T-helper 2 cell treated with Interferon-gamma antibody and Interleukin-4, amounts not matched to agents 5 μg/mL and 100 μg/mL, for 36 hours (primary cell): ENCODE measurements around the gene SLC39A6.
"Not testable (repeated sequence)": the region's sequence is repeated elsewhere in the genome, so short reads cannot be mapped to it uniquely, and the experiment has no call there.

Source experiments
- DNase-seq: peaks from one replicate; pipeline ENCODE4 v3.0.0; 2021; ENCODE audit warnings: low spot score
- H3K27ac Mint-ChIP-seq: one replicate; pipeline ENCODE4 v1.8.0; 2021; ENCODE audit warnings: mild to moderate bottlenecking, mixed read lengths
- H3K27me3 Mint-ChIP-seq: one replicate; pipeline ENCODE4 v1.8.0; 2021; ENCODE audit warnings: low read depth, mixed read lengths
- H3K36me3 Mint-ChIP-seq: one replicate; pipeline ENCODE4 v1.8.0; 2021; ENCODE audit warnings: low read depth, mixed read lengths
- H3K4me1 Mint-ChIP-seq: one replicate; pipeline ENCODE4 v1.8.0; 2021; ENCODE audit warnings: low read depth, mixed read lengths
- H3K4me3 Mint-ChIP-seq: one replicate; pipeline ENCODE4 v1.8.0; 2022; ENCODE audit warnings: mild to moderate bottlenecking, moderate library complexity, mixed read lengths
- H3K9me3 Mint-ChIP-seq: one replicate; pipeline ENCODE4 v1.8.0; 2021; ENCODE audit warnings: mixed read lengths

Gene SLC39A6

DNA sequence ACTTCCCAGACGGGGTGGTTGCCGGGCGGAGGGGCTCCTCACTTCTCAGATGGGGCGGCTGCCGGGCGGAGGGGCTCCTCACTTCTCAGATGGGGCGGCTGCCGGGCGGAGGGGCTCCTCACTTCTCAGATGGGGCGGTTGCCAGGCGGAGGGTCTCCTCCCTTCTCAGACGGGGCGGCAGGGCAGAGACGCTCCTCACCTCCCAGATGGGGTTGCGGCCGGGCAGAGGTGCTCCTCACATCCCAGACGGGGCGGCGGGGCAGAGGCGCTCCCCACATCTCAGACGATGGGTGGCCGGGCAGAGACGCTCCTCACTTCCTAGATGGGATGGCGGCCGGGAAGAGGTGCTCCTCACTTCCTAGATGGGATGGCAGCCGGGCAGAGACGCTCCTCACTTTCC, 51.4 kb downstream of the SLC39A6 start:
- H3K9me3 Mint-ChIP-seq, result peaks cover 18% of the 10 kb centered on the region

DNA sequence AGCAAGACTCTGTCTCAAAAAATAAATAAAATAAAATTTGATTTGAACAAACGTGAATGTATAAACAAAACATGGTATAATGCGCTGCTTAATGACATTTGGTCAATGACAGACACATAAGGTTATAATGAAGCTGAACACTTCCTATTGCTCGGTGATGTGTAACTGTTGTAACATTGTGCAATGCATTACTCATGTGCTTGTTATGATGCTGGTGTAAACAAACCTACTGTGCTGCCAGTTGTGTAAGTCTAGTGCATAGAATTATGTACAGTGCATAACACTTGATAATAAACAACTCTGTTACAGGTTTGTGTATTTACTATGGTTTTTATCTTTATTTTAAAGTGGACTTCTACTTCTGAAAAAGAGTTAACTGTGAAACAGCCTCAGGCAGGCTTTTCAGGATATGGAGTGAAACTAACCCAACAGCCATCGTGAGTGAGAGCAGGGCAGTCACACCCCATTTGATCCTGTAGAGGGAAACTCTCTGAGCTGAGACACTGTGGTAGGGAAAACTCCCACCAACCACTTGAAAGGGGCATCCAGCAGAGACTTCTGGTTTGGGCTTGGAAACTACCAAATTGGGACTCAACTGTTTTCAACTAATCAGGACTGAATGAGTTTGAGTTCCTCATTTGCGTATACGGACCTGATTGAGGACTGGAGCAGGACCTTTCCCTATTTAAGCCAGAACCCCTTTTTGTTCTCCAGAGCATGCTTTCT, 53.1 kb downstream of the SLC39A6 start:
- no peak overlapping the region for H3K27ac Mint-ChIP-seq
- peaks cover 9% of the 10 kb centered on the region for H3K27me3 Mint-ChIP-seq
- H3K36me3 Mint-ChIP-seq, result no peaks in the 10 kb centered on the region
- H3K4me1 Mint-ChIP-seq, result no peaks in the 10 kb centered on the region
- DNase-seq, result no peak
- no peak overlapping the region for H3K4me3 Mint-ChIP-seq
- peaks cover 11% of the 10 kb centered on the region for H3K9me3 Mint-ChIP-seq

More for the DNA sequence above, 51.4 kb downstream of the SLC39A6 start:
- not testable (repeated sequence) for H3K4me1 Mint-ChIP-seq, H3K36me3 Mint-ChIP-seq, H3K27ac Mint-ChIP-seq, DNase-seq, H3K4me3 Mint-ChIP-seq
- peaks cover 13% of the 10 kb centered on the region for H3K27me3 Mint-ChIP-seq

DNA sequence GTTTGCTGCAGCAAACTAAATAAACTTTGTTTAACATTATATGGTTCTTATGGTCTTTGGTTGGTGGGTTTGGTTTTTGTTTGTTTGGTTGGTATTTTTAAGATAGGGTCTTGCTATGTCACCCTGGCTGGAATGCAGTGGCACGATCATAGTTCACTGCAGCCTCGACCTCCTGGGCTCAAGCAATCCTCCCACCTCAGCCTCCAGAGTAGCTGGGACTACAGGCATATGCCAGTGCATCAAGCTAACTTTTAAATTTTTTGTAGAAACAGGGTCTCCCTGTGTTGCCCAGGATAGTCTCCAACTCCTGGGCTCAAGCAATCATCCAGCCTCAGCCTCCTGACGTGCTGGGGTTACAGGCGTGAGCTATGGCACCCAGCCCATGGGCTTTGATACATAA, 54.7 kb downstream of the SLC39A6 start:
- H3K36me3 Mint-ChIP-seq, result no peaks in the 10 kb centered on the region
- peaks cover 11% of the 10 kb centered on the region for H3K27me3 Mint-ChIP-seq
- H3K4me3 Mint-ChIP-seq, result no peak overlapping the region
- DNase-seq, result no peak
- H3K9me3 Mint-ChIP-seq, result peaks cover 6% of the 10 kb centered on the region
- no peaks in the 10 kb centered on the region for H3K4me1 Mint-ChIP-seq
- H3K27ac Mint-ChIP-seq, result no peak overlapping the region

DNA sequence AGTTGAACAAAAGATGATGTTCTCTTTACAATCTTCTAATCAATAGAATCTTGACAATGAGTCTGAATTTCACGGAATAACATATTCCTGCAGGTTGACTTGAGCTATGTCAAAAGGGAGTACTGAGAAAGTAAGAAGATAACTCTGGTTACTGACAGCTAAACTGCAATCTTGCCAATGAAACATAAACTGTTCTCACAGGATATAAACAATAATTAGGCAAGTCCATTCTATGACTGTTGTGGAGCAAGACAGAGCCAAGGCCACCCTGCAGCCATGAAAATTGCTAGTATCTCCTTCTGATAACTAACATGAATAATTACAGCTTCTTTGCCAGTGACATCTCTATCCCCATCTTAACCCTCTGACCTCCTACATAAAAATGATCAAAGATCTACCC, 55.5 kb downstream of the SLC39A6 start:
- peaks cover 11% of the 10 kb centered on the region for H3K27me3 Mint-ChIP-seq
- DNase-seq, result no peak
- H3K4me3 Mint-ChIP-seq, result no peak overlapping the region
- peaks cover 1% of the 10 kb centered on the region for H3K9me3 Mint-ChIP-seq
- no peak overlapping the region for H3K27ac Mint-ChIP-seq
- H3K36me3 Mint-ChIP-seq, result no peaks in the 10 kb centered on the region
- no peaks in the 10 kb centered on the region for H3K4me1 Mint-ChIP-seq

DNA sequence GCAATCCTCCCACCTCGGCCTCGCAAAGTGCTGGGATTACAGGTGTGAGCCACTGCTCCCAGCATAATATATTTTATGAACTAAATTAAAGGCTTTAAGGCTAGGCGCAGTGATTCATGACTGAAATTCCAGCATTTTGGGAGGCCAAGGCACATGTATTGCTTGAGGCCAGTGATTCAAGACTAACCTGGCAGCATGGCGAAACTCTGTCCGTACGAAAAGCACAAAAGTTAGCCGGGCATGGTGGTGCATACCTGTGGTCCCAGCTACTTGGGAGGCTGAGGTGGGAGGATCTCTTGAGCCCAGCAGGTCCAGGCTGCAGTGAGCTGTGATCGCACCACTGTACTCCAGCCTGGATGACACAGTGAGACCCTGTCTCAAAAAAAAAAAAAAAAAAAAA, 56.7 kb downstream of the SLC39A6 start:
- H3K27ac Mint-ChIP-seq, H3K4me3 Mint-ChIP-seq, DNase-seq, H3K36me3 Mint-ChIP-seq, H3K4me1 Mint-ChIP-seq, H3K9me3 Mint-ChIP-seq: not testable (repeated sequence)
- H3K27me3 Mint-ChIP-seq, result peaks cover 11% of the 10 kb centered on the region

DNA sequence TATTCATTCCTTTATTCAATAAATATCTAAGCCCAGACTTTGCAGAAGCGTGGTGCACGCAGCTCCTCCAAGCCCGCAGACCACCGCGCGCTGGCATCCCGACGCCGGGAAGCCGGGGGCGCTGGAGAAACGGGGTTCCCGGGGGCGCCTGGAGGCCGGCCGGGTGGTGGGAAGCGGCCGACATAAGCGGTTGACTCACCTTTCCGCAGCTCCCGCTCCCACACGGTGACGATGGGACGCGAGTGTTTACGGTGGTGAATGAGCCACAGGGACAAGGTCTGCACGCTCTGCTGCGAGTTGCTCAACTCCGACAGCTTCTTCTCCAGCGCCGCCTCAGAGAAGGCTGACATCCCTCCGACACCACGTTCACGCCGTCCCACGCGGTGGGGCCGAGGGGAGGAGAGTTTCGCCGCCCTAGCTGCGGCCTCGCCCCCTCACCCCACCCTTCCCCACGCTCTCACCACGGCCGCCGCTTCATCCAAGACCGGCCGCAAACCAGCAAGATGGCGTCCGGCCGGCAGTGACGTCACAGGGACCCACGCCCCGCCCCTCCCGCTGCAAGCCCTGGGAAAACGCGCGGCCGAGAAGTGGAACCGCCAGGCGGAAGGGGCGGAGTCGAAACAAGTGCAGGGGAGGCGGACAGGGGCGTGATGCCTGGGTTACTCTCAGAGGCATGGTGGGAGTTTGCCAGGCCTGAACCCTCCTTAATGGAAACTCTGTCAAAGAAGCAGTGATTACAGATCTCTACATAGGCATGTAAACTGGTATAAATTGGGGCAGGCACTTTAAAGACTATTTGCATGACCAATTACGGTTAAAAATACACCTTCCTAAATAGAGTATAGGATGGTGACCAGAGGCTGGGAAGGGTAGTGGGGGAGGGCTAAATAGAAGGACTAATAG, 61.8 kb downstream of the SLC39A6 start, which contains the start of gene RPRD1A:
Gene RPRD1A, minus strand, starts transcription at position 505 of the 903 bp plus-strand sequence. Its CDS starts 155 bp downstream, at position 350.
- H3K27ac Mint-ChIP-seq, result peak within 1 kb of the TSS; percentile 93
- H3K4me1 Mint-ChIP-seq, result peaks cover 20% of the 10 kb centered on the region
- H3K9me3 Mint-ChIP-seq, result no peaks in the 10 kb centered on the region
- H3K27me3 Mint-ChIP-seq, result peaks cover 2% of the 10 kb centered on the region
- H3K4me3 Mint-ChIP-seq, result peak within 1 kb of the TSS; percentile 97
- H3K36me3 Mint-ChIP-seq, result peaks cover 12% of the 10 kb centered on the region
- peak; percentile 95 for DNase-seq

DNA sequence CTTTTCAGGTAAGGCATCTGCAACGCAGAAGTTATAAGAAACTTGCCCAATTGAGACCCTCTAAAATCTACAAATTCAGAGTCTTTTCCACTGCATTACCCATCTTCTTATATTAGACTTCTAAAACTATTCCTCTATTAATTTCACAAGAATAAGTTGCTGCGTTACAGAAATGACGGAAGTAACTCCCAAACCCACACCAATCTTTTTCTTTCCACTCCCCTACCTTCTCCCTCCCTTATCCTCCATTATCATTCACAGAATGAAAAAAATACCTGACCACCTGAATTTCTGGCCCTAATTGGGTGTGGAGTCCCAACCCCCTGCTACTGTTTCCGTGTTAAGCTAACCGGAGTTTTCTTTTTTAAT, 62.5 kb downstream of the SLC39A6 start:
- Mint-ChIP-seq H3K27ac (peak overlapping the region; percentile 93), H3K9me3 (no peaks in the 10 kb centered on the region), H3K27me3 (peaks cover 2% of the 10 kb centered on the region), H3K4me3 (peak overlapping the region; percentile 97), H3K4me1 (peaks cover 20% of the 10 kb centered on the region), H3K36me3 (peaks cover 12% of the 10 kb centered on the region)
- DNase-seq, result no peak

DNA sequence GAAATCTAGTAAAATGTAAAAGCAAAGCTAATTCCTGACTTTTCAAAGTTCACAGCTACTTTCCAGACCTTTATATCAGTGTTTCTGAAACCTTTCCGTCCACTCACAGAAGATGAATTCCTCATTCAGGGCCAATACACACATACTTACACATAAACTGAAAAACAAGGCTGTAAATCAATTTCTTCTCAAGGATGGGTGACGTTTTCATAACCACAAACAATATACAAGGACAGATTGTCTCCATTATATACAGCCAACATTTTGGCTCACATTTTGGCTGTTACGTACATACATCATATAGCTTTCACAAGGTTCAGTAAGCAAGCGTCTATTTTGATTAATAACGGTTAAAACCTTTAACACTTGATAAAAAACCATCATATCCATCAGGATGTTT, 63.1 kb downstream of the SLC39A6 start:
- H3K36me3 Mint-ChIP-seq, result peaks cover 12% of the 10 kb centered on the region
- H3K9me3 Mint-ChIP-seq, result no peaks in the 10 kb centered on the region
- peak overlapping the region; percentile 93 for H3K27ac Mint-ChIP-seq
- peaks cover 2% of the 10 kb centered on the region for H3K27me3 Mint-ChIP-seq
- peak overlapping the region; percentile 97 for H3K4me3 Mint-ChIP-seq
- DNase-seq, result no peak
- peaks cover 20% of the 10 kb centered on the region for H3K4me1 Mint-ChIP-seq

DNA sequence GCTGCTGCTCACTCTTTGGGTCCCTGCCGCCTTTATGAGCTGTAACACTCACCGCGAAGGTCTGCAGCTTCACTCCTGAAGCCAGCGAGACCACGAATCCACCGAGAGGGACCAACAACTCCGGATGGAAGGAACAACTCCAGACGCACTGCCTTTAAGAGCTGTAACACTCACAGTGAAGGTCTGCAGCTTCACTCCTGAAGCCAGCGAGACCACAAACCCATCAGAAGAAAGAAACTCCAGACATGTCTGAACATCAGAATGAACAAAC, 64.4 kb downstream of the SLC39A6 start:
- peaks cover 12% of the 10 kb centered on the region for H3K36me3 Mint-ChIP-seq
- H3K27me3 Mint-ChIP-seq, H3K9me3 Mint-ChIP-seq, H3K4me3 Mint-ChIP-seq, H3K27ac Mint-ChIP-seq, DNase-seq: not testable (repeated sequence)
- H3K4me1 Mint-ChIP-seq, result peaks cover 20% of the 10 kb centered on the region

DNA sequence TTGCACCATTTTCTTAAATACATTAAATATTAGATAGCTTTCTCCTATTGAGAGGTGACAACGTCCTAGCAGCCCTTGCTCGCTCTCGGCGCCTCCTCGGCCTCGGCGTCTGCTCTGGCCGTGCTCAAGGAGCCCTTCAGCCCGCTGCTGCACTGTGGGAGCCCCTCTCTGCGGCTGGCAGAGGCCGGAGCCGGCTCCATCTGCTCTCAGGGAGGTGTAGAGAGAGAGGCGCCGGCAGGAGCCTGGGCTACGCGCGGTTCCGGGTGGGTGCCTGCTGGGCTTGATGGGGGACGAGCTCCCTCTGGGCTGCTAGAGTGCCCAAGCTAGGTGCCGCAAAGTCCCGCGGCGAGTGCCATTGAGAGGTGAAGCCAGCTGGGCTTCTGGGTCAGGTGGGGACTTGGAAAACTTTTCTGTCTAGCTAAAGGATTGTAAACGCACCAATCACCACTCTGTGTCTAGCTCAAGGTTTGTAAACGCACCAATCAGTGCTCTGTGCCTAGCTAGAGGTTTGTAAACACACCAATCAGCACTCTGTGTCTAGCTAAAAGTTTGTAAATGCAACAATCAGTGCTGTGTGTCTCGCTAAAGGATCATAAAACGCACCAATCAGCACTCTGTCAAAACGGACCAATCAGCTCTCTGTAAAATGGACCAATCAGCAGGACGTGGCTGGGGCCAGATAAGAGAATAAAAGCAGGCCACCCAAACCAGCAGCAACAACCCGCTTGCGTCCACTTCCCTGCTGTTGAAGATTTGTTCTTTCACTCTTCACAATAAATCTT, 64.9 kb downstream of the SLC39A6 start:
- no peaks in the 10 kb centered on the region for H3K9me3 Mint-ChIP-seq
- H3K36me3 Mint-ChIP-seq, result peaks cover 12% of the 10 kb centered on the region
- H3K4me1 Mint-ChIP-seq, result peaks cover 20% of the 10 kb centered on the region
- no peak overlapping the region for H3K27ac Mint-ChIP-seq
- no peak overlapping the region for H3K4me3 Mint-ChIP-seq
- no peaks in the 10 kb centered on the region for H3K27me3 Mint-ChIP-seq
- DNase-seq, result no peak

DNA sequence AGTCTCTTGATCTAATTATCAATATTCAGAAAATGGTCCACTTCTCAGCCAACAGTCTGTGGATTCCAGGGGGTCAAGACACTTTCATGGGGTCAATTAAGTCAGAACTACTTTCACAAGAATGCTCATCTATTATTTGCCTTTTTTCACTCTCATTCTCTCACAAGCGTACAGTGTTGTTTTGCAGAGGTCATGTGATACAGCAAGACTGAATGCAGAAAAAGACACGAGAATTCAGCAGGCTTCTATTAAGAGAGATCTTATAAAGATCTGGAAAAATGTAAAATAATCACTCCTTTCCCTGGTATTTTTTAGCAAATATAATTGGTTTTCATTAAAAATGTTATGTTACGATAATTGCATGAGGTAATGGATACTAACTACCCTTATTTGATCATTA, 70.5 kb downstream of the SLC39A6 start:
- DNase-seq, result no peak
- peaks cover 3% of the 10 kb centered on the region for H3K4me1 Mint-ChIP-seq
- no peak overlapping the region for H3K4me3 Mint-ChIP-seq
- H3K27me3 Mint-ChIP-seq, result no peaks in the 10 kb centered on the region
- H3K36me3 Mint-ChIP-seq, result peaks cover 8% of the 10 kb centered on the region
- peaks cover 2% of the 10 kb centered on the region for H3K9me3 Mint-ChIP-seq
- no peak overlapping the region for H3K27ac Mint-ChIP-seq
